ENCODE results near the gene ZMIZ1. TPM values are rescaled to one million over a fixed set of nuclear protein-coding genes. Genes with fewer than 3 reads are reported as not detected.

ZMIZ1 gene
- total and polyA plus RNA-seq, 2 experiments from 2014 or later: 48.2 to 78.8 TPM

GRCh38 chr10:79346012-79346340 is 277.2 kb downstream of the ZMIZ1 start:
- Histone ChIP-seq H3K9me3 (ENCODE audit: low read depth) (no peaks in the 10 kb centered on the region), H3K4me3 (no peak overlapping the region), H3K27me3 (no peaks in the 10 kb centered on the region), H3K36me3 (peaks cover 6% of the 10 kb centered on the region), H3K4me1 (ENCODE audit: low read depth) (peaks cover 48% of the 10 kb centered on the region), H3K27ac (no peak overlapping the region)
- no peak for DNase-seq (ENCODE audit: low read depth in 1 of 2, low spot score in 1 of 2)
- TF ChIP-seq CTCF (IDR thresholded peaks at IDR 0.05; ENCODE audit: low read depth, low read length): no peak

- Histone ChIP-seq H3K9me3 (ENCODE audit: low read depth) (no peaks in the 10 kb centered on the region), H3K36me3 (peaks cover 7% of the 10 kb centered on the region), H3K27me3 (no peaks in the 10 kb centered on the region), H3K4me3 (no peak overlapping the region), H3K4me1 (ENCODE audit: low read depth) (peaks cover 48% of the 10 kb centered on the region), H3K27ac (no peak overlapping the region)
- DNase-seq (ENCODE audit: low read depth in 1 of 2, low spot score in 1 of 2): no peak
- no peak for TF ChIP-seq CTCF (IDR thresholded peaks at IDR 0.05; ENCODE audit: low read depth, low read length)
These were observed 277.8 kb downstream of the ZMIZ1 start for GRCh38 chr10:79346388-79347225.

GRCh38 chr10:79347226-79347893 is 278.6 kb downstream of the ZMIZ1 start, which contains the start of gene PPIF:
PPIF (plus strand) TSS chr10:79347469; CDS start chr10:79347549, 80 bp downstream.
- DNase-seq (ENCODE audit: low read depth in 1 of 2, low spot score in 1 of 2): peak; percentile 96 to 97
- H3K4me3 ChIP-seq: peak within 1 kb of the TSS; percentile 63
- peaks cover 15% of the 10 kb centered on the region for H3K36me3 ChIP-seq
- no peaks in the 10 kb centered on the region for H3K9me3 ChIP-seq (ENCODE audit: low read depth)
- H3K4me1 ChIP-seq (ENCODE audit: low read depth): peaks cover 46% of the 10 kb centered on the region
- peak within 1 kb of the TSS; percentile 81 for H3K27ac ChIP-seq
- TF ChIP-seq CTCF (IDR thresholded peaks at IDR 0.05; ENCODE audit: low read depth, low read length): peak; percentile 87
- H3K27me3 ChIP-seq: no peaks in the 10 kb centered on the region

- peaks cover 20% of the 10 kb centered on the region for H3K36me3 ChIP-seq
- peak overlapping the region; percentile 81 for H3K27ac ChIP-seq
- no peaks in the 10 kb centered on the region for H3K27me3 ChIP-seq
- DNase-seq (ENCODE audit: low read depth in 1 of 2, low spot score in 1 of 2): peak; percentile 38 to 85
- peaks cover 39% of the 10 kb centered on the region for H3K4me1 ChIP-seq (ENCODE audit: low read depth)
- no peak for TF ChIP-seq CTCF (IDR thresholded peaks at IDR 0.05; ENCODE audit: low read depth, low read length)
- no peaks in the 10 kb centered on the region for H3K9me3 ChIP-seq (ENCODE audit: low read depth)
- H3K4me3 ChIP-seq: peak overlapping the region; percentile 63
These were observed 279.3 kb downstream of the ZMIZ1 start for GRCh38 chr10:79347894-79348639.

- Histone ChIP-seq H3K4me3 (peak overlapping the region; percentile 63), H3K9me3 (ENCODE audit: low read depth) (no peaks in the 10 kb centered on the region), H3K27ac (peak overlapping the region; percentile 81), H3K36me3 (peaks cover 24% of the 10 kb centered on the region), H3K4me1 (ENCODE audit: low read depth) (peaks cover 38% of the 10 kb centered on the region), H3K27me3 (no peaks in the 10 kb centered on the region)
- DNase-seq (ENCODE audit: low read depth in 1 of 2, low spot score in 1 of 2): peak in 1 of 2 donors; percentile 44
- TF ChIP-seq CTCF (IDR thresholded peaks at IDR 0.05; ENCODE audit: low read depth, low read length): no peak
These were observed 279.8 kb downstream of the ZMIZ1 start for GRCh38 chr10:79348640-79348988.

Measured in cardiac muscle cell (in vitro differentiated cells and primary cell).